ENCODE data around the gene NDUFAF5.

NDUFAF5 gene

DNA sequence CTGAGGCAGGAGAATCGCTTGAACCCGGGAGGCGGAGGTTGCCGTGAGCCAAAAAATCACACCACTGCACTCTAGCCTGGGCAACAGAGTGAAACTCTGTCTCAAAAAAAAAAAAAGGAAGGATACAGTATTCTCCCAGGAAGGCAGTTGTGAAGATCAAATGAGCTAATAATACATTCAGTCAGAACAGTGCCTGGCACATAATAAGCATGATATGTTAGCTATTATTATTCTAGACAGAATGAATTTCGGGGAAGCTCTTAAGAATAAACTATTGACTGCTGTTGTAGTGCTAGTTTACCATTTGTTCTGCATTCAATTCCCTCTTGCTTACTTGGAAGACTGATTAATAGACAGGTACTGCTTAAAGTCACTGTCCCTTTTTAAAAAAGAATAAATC lies 40.6 kb downstream of the NDUFAF5 start:
- no peak for DNase-seq

- DNase-seq = no peak
Measured at GRCh38 chr20:13831476-13831875, 46.6 kb downstream of the NDUFAF5 start.

- DNase-seq = no peak
Measured at GRCh38 chr20:13838664-13839063, 53.8 kb downstream of the NDUFAF5 start.

DNA sequence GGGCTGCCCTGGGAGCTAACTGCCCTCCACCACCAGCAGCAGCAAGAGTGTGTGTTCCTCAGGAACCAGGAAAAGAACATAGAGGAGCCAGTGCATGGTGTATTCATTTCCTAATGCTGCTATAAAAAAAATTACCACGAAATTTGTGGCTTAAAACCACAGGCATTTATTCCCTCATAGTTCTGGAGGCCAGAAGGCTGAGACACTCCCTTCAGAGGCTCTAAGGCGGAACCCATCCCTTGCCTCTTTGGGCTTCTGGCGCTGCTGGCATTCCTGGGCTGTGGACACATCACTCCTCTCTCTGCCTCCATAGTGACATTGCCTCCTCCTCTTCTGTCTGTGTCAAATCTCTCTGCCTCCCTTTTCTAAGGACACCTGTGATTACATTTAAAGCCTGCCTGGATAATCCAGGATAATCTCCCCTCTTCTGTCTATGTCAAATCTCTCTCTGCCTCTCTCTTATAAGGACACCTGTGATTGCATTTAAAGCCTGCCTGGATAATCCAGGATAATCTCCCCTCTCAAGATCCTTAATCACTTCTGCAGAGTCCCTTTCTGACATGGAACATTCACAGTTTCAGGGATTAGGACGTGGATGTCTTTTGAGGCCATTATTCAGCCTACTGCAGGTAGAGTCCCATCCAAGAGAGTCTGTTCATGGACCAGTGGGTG lies 54.7 kb downstream of the NDUFAF5 start:
- DNase-seq = no peak

GRCh38 chr20:13840093-13840465 lies 55.3 kb downstream of the NDUFAF5 start:
- no peak for DNase-seq

GRCh38 chr20:13841206-13841605 lies 56.4 kb downstream of the NDUFAF5 start:
- DNase-seq = no peak

DNA sequence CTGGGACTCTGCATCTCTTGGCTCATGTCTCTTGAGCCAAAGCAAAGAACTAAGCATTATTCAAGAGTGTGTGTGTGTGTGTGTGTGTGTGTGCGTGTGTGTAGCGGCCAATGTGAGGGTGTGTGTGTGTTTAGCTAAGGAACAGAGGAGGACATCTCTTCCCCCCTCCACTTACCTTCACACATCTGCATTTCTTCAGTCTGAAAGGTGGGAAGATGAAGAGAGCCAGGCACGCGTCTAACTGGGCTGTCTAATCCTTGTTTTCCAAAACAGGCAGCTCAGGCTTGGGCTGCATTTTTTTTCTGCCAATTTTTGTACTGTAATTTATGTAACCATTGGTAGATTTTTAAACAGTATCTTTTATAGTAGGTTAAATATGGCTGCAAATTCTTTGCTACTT lies 59.5 kb downstream of the NDUFAF5 start:
- DNase-seq = no peak

- DNase-seq = no peak
Measured at GRCh38 chr20:13851279-13851678, 66.5 kb downstream of the NDUFAF5 start.

DNA sequence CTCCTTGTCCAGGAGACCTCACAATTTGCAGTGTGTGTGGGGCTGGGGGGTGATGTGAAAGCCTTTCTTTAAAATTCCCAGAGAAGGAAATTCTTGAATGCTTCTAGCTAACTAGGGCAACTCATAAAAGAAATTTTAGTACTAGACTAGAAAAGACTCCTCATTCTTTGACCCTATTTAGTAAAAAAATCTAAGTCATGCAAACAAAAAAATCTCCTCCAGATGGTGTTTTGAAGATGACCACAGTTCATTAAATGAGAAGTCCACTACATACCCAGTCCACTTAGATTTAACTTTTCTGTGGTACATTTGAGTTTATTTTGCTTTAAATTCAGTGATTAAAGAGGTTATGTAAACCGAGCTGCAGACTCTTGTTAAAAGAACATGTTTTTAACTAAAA lies 67.5 kb downstream of the NDUFAF5 start:
- no peak for DNase-seq

DNA sequence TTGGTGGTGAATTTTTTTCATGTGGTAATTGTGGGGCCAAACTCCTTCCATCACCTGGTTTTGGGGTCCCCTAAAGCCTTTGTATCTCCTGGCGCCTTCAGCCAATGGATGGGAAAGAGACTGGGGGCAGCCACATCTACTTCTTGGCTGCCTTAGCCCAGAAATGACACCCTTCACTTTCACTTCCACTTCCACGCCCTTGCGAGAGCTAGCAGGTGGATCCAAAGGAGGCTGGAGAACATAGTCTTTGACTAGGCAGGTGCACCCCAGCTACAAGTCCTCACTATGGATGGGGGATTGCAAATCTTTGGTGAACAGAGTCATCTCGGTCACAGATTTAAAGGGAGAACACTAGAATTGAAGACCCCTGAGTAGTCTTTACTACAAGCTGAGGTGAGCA lies 70.8 kb downstream of the NDUFAF5 start:
- DNase-seq = no peak

GRCh38 chr20:13856354-13856753 lies 71.5 kb downstream of the NDUFAF5 start:
- DNase-seq = no peak

- no peak for DNase-seq
Measured at GRCh38 chr20:13857304-13857703, 72.5 kb downstream of the NDUFAF5 start.

GRCh38 chr20:13857961-13858360 lies 73.1 kb downstream of the NDUFAF5 start:
- DNase-seq = no peak

DNA sequence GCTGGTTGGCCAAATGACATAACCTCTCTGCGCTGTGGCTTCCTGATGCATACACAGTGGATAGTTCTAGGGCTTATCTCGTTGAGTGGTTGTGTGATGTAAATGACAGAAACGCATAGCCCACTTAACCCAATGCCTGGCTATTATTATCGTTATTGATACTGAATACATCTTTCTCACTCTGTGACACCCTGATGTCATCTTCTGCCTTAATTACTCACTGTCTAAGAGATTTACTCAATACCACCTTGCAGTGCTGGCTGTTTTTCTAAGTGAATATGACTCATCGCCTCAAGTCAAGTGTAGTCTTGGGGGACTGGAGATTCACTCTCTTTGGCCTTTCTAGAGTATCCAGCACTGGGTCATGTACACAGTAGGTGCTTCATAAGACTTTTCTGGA lies 73.6 kb downstream of the NDUFAF5 start:
- no peak for DNase-seq

DNA sequence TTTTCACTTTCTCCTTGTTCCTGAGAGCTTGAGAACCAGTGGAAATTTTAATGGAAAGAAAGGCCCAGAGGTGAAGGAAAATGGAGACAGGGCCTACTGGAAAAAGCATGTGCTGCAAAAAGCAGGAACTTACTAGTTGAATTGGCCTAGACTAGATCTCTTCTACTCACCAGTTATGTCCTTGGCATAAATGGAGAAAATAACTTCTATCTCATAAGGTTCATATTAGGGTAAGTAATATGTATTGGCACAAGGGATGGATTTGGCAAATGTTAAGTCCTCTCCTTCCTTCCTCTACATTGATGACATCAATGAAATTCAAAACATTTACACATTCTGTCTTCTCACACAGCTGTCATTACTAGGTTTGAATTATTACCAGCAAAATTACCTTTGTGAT lies 74.0 kb downstream of the NDUFAF5 start:
- DNase-seq = no peak

GRCh38 chr20:13862245-13862644 lies 77.4 kb downstream of the NDUFAF5 start:
- DNase-seq = no peak

DNA sequence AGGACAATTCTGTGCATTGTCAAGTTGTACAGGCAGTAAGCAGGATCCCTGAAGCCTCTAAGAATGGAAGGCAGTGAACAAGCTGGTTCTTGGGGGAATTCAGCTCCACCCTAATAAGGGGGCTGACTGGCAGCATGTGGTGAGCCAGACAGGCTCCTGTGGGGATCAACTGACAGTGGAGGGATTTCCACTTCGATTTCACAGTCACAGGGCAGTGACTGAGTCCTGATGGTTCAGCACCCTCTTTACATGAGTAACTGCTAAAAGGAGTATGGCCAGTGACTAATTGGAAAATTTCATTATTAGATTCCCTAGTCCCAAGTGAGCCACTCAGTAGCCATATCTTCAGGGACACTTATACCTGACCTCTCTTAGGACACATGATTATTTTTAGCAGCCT lies 78.4 kb downstream of the NDUFAF5 start:
- no peak for DNase-seq

DNA sequence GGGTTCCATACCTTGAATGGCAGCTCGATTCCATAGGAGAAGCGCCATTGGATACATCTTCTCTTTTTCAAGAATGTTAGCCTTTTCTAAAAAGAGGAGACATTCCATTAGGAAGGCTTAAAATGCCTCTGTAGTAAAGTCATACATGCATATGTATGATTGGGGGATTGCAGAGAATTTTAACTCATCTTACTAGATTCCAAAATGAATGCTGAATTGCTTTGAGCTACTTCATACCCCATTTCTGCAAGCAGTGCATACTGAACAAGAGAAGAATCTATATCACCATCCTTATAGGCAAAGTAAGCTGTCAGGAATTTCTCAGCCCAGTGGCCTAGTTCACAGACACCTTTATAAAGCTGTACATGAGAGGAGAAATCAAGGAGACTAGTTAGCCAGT lies 80.3 kb downstream of the NDUFAF5 start:
- no peak for DNase-seq

DNA sequence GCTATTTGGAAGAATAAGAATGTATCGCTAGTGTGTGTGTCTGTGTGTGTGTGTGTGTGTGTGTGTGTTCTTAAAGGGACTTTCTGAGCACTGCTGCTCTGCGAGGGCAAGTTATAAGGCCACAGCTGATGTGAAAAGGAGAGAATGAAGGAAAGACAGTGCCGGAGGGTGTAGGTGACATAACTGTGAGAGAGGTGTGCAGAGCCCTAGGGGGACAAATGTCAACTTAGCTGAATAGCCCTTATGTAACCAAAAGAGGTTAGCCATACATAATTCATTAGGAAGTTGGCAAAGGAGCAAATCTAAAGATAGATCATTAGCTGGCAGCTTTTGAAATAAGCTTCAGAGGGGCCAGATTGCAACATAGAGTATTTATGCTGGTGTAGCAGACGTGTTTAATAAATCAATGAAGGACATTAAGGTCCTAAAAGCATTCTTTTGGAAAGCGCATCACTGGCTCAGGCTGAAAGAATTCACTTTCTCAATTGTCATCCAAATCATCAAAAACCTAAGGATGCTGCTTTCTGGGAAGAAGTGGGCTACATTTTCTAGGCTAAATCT lies 81.0 kb downstream of the NDUFAF5 start:
- no peak for DNase-seq

- DNase-seq = no peak
Measured at GRCh38 chr20:13868331-13868730, 83.5 kb downstream of the NDUFAF5 start.

DNA sequence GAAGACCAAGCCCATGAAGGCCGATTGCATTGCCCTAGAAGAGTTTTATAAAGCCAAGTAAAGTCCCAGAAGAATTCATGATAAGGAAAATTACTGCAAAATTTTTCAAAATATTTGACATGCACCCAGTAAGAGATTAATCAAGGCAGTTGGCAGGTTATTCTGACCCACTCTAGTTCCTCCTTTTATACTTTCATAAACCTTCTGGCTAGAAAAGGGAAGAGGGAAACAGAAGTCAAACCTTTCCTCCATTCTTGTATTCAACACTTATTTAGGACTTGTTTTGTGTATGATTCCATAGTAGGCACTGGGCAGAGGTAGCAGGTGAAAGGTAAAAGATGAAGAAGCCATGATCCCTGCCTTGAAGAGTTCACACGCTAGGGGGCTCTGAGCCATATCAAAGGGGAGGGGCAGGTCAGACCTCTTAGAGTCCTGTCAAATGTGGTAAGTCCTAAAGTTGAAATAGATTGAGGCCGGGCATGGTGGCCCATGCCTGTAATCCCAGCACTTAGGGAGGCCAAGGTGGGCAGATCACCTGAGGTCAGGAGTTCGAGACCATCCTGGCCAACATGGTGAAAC lies 85.4 kb downstream of the NDUFAF5 start:
- DNase-seq = no peak
